ENCODE results near the gene RIMBP2. TPM values are rescaled to one million over a fixed set of nuclear protein-coding genes. Genes with fewer than 3 reads are reported as not detected.
A peak's percentile ranks its signal among the peaks of the same experiment; 100 is the strongest.

Gene RIMBP2
- total RNA-seq, 3 donors from 2014 or later, result 2.3 to 5.9 (median 5.4) TPM

- DNase-seq (no peak), ATAC-seq (no peak)
- H3K9me3 ChIP-seq, result no peaks in the 10 kb centered on the region
- H3K4me1 ChIP-seq (ENCODE audit: low read depth), result no peaks in the 10 kb centered on the region
- TF ChIP-seq CTCF (IDR thresholded peaks at IDR 0.05), result no peak
- intact Hi-C loops (cut with DNase I, micrococcal nuclease), result no loop called here
- no peak overlapping the region for H3K4me3 ChIP-seq
- no peaks in the 10 kb centered on the region for H3K36me3 ChIP-seq (ENCODE audit: low read depth)
These were observed 35.6 kb downstream of the RIMBP2 start for GRCh38 chr12:130680451-130680990.

- TF ChIP-seq CTCF (IDR thresholded peaks at IDR 0.05), result no peak
- DNase-seq, result peak in 2 of 3 donors; percentile 31 to 73
- peak; percentile 85 for ATAC-seq
- Histone ChIP-seq H3K4me3 (no peak overlapping the region), H3K4me1 (ENCODE audit: low read depth) (no peaks in the 10 kb centered on the region), H3K36me3 (ENCODE audit: low read depth) (no peaks in the 10 kb centered on the region), H3K9me3 (no peaks in the 10 kb centered on the region)
- intact Hi-C loops (cut with DNase I, micrococcal nuclease), result no loop called here
These were observed 38.0 kb downstream of the RIMBP2 start for GRCh38 chr12:130677957-130678558.

GRCh38 chr12:130675791-130676190 is 40.3 kb downstream of the RIMBP2 start:
- no peaks in the 10 kb centered on the region for H3K36me3 ChIP-seq (ENCODE audit: low read depth)
- no peaks in the 10 kb centered on the region for H3K9me3 ChIP-seq
- no peaks in the 10 kb centered on the region for H3K4me1 ChIP-seq (ENCODE audit: low read depth)
- intact Hi-C loops (cut with DNase I, micrococcal nuclease), result no loop called here
- ATAC-seq (no peak), DNase-seq (no peak)
- TF ChIP-seq CTCF (IDR thresholded peaks at IDR 0.05), result no peak
- no peak overlapping the region for H3K4me3 ChIP-seq

GRCh38 chr12:130675121-130675520 is 41.0 kb downstream of the RIMBP2 start:
- TF ChIP-seq CTCF (IDR thresholded peaks at IDR 0.05), result no peak
- intact Hi-C loops (cut with DNase I, micrococcal nuclease), result no loop called here
- no peak for DNase-seq
- H3K9me3 ChIP-seq, result no peaks in the 10 kb centered on the region
- H3K36me3 ChIP-seq (ENCODE audit: low read depth), result no peaks in the 10 kb centered on the region
- no peak for ATAC-seq
- H3K4me3 ChIP-seq, result no peak overlapping the region
- H3K4me1 ChIP-seq (ENCODE audit: low read depth), result no peaks in the 10 kb centered on the region

- no peaks in the 10 kb centered on the region for H3K36me3 ChIP-seq (ENCODE audit: low read depth)
- H3K4me3 ChIP-seq, result no peak overlapping the region
- DNase-seq (no peak), ATAC-seq (no peak)
- intact Hi-C loops (cut with DNase I, micrococcal nuclease), result no loop called here
- no peaks in the 10 kb centered on the region for H3K4me1 ChIP-seq (ENCODE audit: low read depth)
- TF ChIP-seq CTCF (IDR thresholded peaks at IDR 0.05), result no peak
- no peaks in the 10 kb centered on the region for H3K9me3 ChIP-seq
These were observed 41.4 kb downstream of the RIMBP2 start for GRCh38 chr12:130674676-130675075.

Data from mucosa of descending colon (tissue), 3 donors.